OCI-LY1 (cell line): ENCODE data around the gene PDE6H.

Source experiments
- H2AFZ ChIP-seq: fragments of 200-600 bp; sonication (generic), shearing (Covaris generic); 2 replicates; pipeline ENCODE4 v1.6.0; 2014; ENCODE audit warnings: antibody characterized with exemption, mild to moderate bottlenecking, low read length
- H3F3A ChIP-seq: fragments of 200-600 bp; sonication (generic), shearing (Covaris generic); 2 replicates; pipeline ENCODE4 v1.6.0; 2014; ENCODE audit warnings: mild to moderate bottlenecking, antibody characterized with exemption, low read length, moderate library complexity; ENCODE audit not compliant: insufficient read depth
- H3K27ac ChIP-seq: fragments of 200-600 bp; sonication (generic); 2 replicates; pipeline ENCODE4 v1.5.1; 2014; ENCODE audit warnings: low read length, mixed run types, mild to moderate bottlenecking, low read depth; ENCODE audit not compliant: poor library complexity, severe bottlenecking
- H3K27me3 ChIP-seq: fragments of 200-600 bp; sonication (generic); 2 replicates; pipeline ENCODE4 v1.6.0; 2014; ENCODE audit warnings: antibody characterized with exemption, mild to moderate bottlenecking, low read length, moderate library complexity; ENCODE audit not compliant: insufficient read depth
- H3K36me3 ChIP-seq: fragments of 200-600 bp; sonication (generic); 2 replicates; pipeline ENCODE4 v1.6.1; 2014; ENCODE audit warnings: mild to moderate bottlenecking, antibody characterized with exemption, low read length, moderate library complexity, mixed read lengths; ENCODE audit not compliant: insufficient read depth
- H3K4me1 ChIP-seq: fragments of 200-600 bp; sonication (generic); 2 replicates; pipeline ENCODE4 v1.5.1; 2014; ENCODE audit warnings: mild to moderate bottlenecking, low read length, moderate library complexity; ENCODE audit not compliant: insufficient read depth, severe bottlenecking
- H3K4me2 ChIP-seq: fragments of 200-600 bp; sonication (generic), shearing (Covaris generic); 2 replicates; pipeline ENCODE4 v1.6.1; 2014; ENCODE audit warnings: low read length
- H3K4me3 ChIP-seq: fragments of 200-600 bp; sonication (generic); 2 replicates; pipeline ENCODE4 v1.5.1; 2014; ENCODE audit warnings: low read length, low read depth, mild to moderate bottlenecking, mixed read lengths; ENCODE audit not compliant: poor library complexity, severe bottlenecking
- H3K79me2 ChIP-seq: fragments of 200-600 bp; shearing (Covaris generic); 2 replicates; pipeline ENCODE4 v1.6.1; 2016; ENCODE audit warnings: mixed run types, low read length, mixed read lengths; ENCODE audit not compliant: insufficient read depth
- H3K9ac ChIP-seq: fragments of 200-600 bp; sonication (generic), shearing (Covaris generic); 2 replicates; pipeline ENCODE4 v1.6.1; 2014; ENCODE audit warnings: mild to moderate bottlenecking, low read length, mixed read lengths
- H3K9me2 ChIP-seq: fragments of 200-600 bp; sonication (generic), shearing (Covaris generic); 2 replicates; pipeline ENCODE4 v1.6.1; 2014; ENCODE audit warnings: low read depth, mild to moderate bottlenecking, low read length, mixed read lengths
- H3K9me3 ChIP-seq: fragments of 200-600 bp; shearing (Covaris generic); 2 replicates; pipeline ENCODE4 v1.6.1; 2014; ENCODE audit warnings: low read length, mixed read lengths
- H4K20me1 ChIP-seq: fragments of 200-600 bp; sonication (generic), shearing (Covaris generic); 2 replicates; pipeline ENCODE4 v1.6.0; 2016; ENCODE audit warnings: mild to moderate bottlenecking, low read length; ENCODE audit not compliant: insufficient read depth
- EZH2 ChIP-seq: fragments of 200-600 bp; sonication (generic), shearing (Covaris generic); IDR thresholded peaks from 2 replicates; pipeline ENCODE4 v1.8.0; 2017; ENCODE audit warnings: borderline replicate concordance, mixed run types, mild to moderate bottlenecking, antibody characterized with exemption, low read length, moderate library complexity, mixed read lengths
- TF ChIP-seq, protein P1 (sequence below): fragments of 200-600 bp; sonication (generic), shearing (Covaris generic); IDR thresholded peaks from 2 replicates; pipeline ENCODE4 v1.5.1; 2017; ENCODE audit warnings: mild to moderate bottlenecking, antibody characterized with exemption, low read length, moderate library complexity, mixed read lengths

PDE6H gene

DNA sequence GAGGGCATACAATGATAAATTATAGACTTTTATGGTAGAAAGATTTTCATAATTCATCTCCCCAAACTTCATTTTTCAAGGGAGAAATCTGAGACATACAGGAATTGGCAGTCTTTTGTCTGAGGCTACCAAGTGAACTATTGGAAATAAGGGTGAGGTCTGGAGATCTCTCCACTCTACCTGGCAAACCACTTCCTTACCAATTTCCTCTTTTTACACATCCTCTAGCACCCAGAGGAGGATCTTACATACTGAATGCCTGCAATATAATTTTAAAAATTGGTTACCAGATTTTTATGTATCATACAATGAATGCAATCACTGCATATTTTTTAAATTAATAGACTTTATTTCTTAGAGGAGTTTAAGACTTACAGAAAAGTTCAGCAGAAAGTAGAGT is 6.6 kb downstream of the PDE6H start:
- Histone ChIP-seq H3K9me3 (no peaks in the 10 kb centered on the region), H3K27me3 (no peaks in the 10 kb centered on the region), H3K36me3 (no peaks in the 10 kb centered on the region), H3K27ac (no peak overlapping the region), H3K9ac (no peak overlapping the region), H4K20me1 (no peaks in the 10 kb centered on the region), H3K4me1 (peaks cover 6% of the 10 kb centered on the region), H3K9me2 (no peaks in the 10 kb centered on the region), H2AFZ (no peak overlapping the region), H3F3A (no peaks in the 10 kb centered on the region), H3K4me2 (no peak overlapping the region), H3K4me3 (no peak overlapping the region), H3K79me2 (no peaks in the 10 kb centered on the region)
- TF ChIP-seq, protein P1, sequence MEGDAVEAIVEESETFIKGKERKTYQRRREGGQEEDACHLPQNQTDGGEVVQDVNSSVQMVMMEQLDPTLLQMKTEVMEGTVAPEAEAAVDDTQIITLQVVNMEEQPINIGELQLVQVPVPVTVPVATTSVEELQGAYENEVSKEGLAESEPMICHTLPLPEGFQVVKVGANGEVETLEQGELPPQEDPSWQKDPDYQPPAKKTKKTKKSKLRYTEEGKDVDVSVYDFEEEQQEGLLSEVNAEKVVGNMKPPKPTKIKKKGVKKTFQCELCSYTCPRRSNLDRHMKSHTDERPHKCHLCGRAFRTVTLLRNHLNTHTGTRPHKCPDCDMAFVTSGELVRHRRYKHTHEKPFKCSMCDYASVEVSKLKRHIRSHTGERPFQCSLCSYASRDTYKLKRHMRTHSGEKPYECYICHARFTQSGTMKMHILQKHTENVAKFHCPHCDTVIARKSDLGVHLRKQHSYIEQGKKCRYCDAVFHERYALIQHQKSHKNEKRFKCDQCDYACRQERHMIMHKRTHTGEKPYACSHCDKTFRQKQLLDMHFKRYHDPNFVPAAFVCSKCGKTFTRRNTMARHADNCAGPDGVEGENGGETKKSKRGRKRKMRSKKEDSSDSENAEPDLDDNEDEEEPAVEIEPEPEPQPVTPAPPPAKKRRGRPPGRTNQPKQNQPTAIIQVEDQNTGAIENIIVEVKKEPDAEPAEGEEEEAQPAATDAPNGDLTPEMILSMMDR: no peak
- no peak for TF ChIP-seq EZH2

DNA sequence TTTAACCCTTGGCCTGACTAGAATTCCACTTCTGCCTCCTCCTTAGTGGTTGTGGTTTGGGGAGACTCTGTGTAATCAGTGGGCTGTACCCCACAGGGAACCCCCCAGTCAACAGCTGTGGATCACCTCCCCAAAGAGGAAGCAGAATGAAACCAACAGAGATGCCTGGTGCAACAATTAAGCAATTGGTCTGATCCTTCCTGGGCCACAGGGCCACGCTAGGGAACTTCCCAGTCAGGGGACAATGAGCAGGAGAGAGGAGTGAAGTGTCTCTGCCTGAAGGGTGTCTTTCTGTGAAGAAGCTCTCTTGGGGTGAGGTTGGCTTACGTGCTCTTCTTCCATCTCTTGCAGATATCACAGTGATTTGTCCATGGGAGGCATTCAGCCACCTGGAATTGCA is 8.2 kb downstream of the PDE6H start:
- Histone ChIP-seq H3K36me3 (no peaks in the 10 kb centered on the region), H3K9ac (no peak overlapping the region), H3K9me3 (no peaks in the 10 kb centered on the region), H3K4me1 (peaks cover 6% of the 10 kb centered on the region), H4K20me1 (no peaks in the 10 kb centered on the region), H3K4me3 (no peak overlapping the region), H2AFZ (no peak overlapping the region), H3K27ac (no peak overlapping the region), H3K4me2 (no peak overlapping the region), H3K79me2 (no peaks in the 10 kb centered on the region), H3K27me3 (no peaks in the 10 kb centered on the region), H3F3A (no peaks in the 10 kb centered on the region), H3K9me2 (no peaks in the 10 kb centered on the region)
- TF ChIP-seq, protein P1: no peak

DNA sequence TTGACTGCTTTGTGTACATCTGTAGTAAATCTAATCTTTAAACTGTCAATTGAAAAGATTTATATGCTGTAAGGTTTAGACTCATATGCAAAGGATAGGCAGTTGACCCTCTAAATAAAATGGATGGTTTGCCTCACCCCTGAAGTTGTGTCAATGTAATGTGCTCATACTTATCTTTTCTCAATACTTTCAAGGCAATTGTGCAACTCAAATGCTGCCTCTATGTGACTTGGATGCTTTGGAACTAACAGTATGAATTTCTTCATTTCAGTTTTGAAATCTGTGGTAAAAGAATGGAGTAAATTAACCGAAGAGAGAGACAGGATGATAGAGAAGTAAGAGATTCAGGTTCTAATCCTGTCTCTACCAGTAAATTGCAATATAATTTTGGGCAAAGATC is 9.7 kb downstream of the PDE6H start:
- Histone ChIP-seq H3K36me3 (no peaks in the 10 kb centered on the region), H3K4me3 (no peak overlapping the region), H3K9me2 (no peaks in the 10 kb centered on the region), H3F3A (no peaks in the 10 kb centered on the region), H3K27ac (no peak overlapping the region), H3K4me1 (peaks cover 6% of the 10 kb centered on the region), H2AFZ (0 out of 2 replicates have a peak overlapping the region, but pooled peaks have one; percentile 58), H3K9me3 (no peaks in the 10 kb centered on the region), H3K79me2 (no peaks in the 10 kb centered on the region), H3K9ac (no peak overlapping the region), H4K20me1 (no peaks in the 10 kb centered on the region), H3K4me2 (no peak overlapping the region), H3K27me3 (no peaks in the 10 kb centered on the region)
- TF ChIP-seq EZH2: no peak
- TF ChIP-seq, protein P1: no peak
